ENCODE results near the gene CSNK1E.

The CSNK1E gene

DNA sequence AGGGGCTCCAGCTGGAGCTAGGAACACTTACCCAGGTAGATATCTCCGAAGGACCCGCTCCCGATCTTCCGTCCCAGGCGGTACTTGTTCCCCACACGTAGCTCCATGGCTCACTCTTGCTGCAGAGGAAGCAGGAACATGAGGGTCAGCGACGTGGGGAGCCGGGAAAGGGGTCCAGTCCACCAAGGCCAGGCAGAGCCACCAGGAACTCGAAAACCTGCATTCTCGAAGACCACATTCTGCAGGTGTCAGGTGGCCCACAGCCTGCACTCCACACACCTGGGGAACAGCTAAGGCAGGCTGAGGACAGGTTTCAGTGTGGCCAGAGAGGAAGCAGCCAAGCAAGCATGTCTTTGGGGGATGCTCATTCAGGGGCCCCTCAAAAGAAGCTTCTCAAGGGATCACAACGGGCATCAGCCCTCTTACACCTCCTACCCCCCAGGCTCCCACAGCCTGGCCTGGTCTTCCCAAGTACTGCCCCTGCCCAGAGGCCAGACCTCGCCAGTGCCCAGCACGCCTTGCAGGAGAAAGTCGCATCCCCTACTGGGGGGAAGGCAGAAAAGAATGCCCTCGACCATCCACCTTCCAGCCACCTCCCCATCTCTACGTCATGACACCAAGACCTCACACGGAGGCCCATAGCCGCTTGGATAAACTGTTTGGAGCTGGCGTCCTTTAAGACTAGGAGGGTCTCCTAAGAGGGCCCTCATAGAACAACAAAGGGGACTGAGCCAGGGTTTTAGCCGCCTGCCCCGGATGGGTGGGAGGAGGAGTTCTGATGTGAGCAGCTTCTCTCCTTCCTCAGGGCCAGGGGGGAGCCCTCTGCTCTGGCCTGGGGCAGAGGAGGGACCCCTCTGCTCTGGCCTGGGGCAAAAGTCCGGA lies 2.9 kb downstream of the CSNK1E start:
- H3K27ac ChIP-seq: peak overlapping the region; percentile 99
- no peak for TF ChIP-seq ZFX (IDR thresholded peaks at IDR 0.05; ENCODE audit: borderline replicate concordance)
- TF ChIP-seq, protein P1, sequence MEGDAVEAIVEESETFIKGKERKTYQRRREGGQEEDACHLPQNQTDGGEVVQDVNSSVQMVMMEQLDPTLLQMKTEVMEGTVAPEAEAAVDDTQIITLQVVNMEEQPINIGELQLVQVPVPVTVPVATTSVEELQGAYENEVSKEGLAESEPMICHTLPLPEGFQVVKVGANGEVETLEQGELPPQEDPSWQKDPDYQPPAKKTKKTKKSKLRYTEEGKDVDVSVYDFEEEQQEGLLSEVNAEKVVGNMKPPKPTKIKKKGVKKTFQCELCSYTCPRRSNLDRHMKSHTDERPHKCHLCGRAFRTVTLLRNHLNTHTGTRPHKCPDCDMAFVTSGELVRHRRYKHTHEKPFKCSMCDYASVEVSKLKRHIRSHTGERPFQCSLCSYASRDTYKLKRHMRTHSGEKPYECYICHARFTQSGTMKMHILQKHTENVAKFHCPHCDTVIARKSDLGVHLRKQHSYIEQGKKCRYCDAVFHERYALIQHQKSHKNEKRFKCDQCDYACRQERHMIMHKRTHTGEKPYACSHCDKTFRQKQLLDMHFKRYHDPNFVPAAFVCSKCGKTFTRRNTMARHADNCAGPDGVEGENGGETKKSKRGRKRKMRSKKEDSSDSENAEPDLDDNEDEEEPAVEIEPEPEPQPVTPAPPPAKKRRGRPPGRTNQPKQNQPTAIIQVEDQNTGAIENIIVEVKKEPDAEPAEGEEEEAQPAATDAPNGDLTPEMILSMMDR (IDR thresholded peaks at IDR 0.05): no peak

DNA sequence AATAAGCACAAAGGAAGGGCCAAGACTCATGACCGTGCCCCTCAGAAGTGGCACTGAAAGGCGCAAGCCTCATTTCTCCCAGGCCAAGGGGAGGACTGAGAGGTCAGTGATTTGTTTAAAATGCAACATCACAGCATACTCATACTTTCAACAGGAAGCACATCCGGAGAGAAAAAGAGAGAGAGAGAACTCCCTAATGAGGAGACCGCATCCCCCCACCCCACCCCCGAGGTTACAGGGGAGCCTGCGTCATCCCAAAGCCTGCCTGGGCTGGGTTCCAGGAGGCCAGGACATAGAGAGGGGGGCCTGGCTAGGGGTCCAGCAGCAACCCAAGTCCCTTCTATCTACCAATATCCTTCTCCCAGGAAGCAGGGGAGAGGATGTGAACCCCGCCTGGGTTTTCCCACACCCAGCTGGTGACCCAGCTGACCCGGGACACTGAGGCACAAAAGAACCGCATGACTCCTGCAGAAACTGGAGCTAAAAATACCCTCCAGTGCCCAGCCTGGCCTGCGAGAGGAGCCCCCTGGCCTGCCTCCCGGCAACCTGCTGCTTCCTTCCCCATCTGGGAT lies 3.8 kb downstream of the CSNK1E start:
- no peak overlapping the region for H3K27ac ChIP-seq
- no peak for TF ChIP-seq ZFX (IDR thresholded peaks at IDR 0.05; ENCODE audit: borderline replicate concordance)
- TF ChIP-seq, protein P1 (IDR thresholded peaks at IDR 0.05): no peak

DNA sequence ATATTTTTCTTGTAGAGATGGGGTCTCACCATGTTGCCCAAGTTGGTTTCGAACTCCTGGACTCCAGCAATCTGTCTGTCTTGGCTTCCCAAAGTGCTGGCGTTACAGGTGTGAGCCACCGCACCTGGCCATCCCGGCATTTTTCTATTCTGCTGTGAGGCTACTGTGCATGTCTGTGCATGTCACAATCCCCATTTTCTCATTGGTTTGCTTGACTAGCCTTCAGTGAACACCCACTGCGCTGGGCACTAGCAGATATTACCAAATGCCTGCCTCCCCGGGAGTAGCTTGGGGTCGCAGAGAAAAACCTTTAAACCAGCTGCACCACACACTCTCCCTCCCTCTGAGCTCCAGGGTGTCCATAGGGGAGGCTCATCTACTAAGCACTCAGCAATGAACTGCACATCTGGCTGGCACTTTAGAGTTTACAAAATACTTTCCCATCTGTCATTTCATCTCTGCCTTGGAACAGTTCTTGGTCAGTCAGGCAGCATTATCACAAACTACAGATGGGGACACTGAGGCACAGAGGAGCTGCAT lies 4.9 kb downstream of the CSNK1E start:
- no peak overlapping the region for H3K27ac ChIP-seq
- TF ChIP-seq, protein P1 (IDR thresholded peaks at IDR 0.05): no peak
- no peak for TF ChIP-seq ZFX (IDR thresholded peaks at IDR 0.05; ENCODE audit: borderline replicate concordance)

DNA sequence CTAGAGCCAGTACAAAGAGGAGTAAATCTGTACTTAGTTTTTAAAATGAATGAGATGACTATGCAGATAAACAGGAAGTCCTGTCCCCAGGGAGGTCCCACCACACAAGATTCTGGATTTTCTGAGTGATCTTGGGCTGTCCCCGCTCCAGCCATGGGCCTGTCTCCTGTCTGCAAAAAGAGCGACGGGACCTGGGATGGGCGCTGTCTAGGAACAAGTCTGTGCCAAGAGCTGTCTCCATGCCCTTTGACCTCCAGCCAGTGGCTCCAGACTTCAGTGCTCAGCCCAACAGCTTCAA lies 6.0 kb downstream of the CSNK1E start:
- 0 out of 2 replicates have a peak overlapping the region, but pooled peaks have one; percentile 5 for H3K27ac ChIP-seq

DNA sequence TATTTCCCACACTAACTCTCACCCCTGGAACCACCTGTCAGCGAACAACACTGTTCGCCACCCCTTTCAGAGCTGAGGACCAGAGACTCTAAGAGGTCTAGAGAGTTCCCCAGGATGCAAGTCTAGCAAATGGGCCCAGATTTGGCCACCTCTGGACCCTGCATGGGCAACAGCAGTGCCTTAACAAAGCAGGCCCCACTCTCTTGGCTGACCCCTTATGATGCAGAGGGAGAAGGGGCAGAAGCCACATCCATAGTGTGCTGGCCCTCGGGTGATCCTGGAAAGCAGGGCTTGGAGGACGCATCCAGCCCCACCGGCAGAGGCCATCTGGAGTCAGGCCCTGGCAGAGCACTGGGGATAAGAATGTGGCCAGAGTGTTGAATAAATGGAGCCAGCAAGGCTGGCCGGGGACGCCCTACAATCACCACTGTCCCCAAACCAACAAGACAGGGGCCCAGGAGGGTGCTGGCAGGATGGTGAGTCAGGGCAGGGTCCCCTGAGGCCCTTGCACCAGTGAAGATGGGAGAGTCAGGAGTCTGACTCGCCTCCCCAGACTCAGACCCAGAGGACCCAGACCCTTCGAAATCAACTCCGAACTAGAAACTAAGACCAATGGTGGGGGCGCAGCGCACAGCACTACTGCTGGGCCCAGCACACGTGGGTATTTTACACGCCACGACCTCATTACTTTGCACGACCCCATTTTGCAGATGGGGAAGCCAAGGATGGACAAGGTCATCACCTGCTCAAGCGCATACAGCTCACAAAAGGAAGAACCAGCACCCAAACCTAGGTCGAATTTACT lies 6.5 kb downstream of the CSNK1E start:
- TF ChIP-seq, protein P1 (IDR thresholded peaks at IDR 0.05): no peak
- no peak for TF ChIP-seq ZFX (IDR thresholded peaks at IDR 0.05; ENCODE audit: borderline replicate concordance)
- H3K27ac ChIP-seq: 0 out of 2 replicates have a peak overlapping the region, but pooled peaks have one; percentile 5

More for the DNA sequence above, 6.0 kb downstream of the CSNK1E start:
- TF ChIP-seq, protein P1 (IDR thresholded peaks at IDR 0.05): no peak
- no peak for TF ChIP-seq ZFX (IDR thresholded peaks at IDR 0.05; ENCODE audit: borderline replicate concordance)

DNA sequence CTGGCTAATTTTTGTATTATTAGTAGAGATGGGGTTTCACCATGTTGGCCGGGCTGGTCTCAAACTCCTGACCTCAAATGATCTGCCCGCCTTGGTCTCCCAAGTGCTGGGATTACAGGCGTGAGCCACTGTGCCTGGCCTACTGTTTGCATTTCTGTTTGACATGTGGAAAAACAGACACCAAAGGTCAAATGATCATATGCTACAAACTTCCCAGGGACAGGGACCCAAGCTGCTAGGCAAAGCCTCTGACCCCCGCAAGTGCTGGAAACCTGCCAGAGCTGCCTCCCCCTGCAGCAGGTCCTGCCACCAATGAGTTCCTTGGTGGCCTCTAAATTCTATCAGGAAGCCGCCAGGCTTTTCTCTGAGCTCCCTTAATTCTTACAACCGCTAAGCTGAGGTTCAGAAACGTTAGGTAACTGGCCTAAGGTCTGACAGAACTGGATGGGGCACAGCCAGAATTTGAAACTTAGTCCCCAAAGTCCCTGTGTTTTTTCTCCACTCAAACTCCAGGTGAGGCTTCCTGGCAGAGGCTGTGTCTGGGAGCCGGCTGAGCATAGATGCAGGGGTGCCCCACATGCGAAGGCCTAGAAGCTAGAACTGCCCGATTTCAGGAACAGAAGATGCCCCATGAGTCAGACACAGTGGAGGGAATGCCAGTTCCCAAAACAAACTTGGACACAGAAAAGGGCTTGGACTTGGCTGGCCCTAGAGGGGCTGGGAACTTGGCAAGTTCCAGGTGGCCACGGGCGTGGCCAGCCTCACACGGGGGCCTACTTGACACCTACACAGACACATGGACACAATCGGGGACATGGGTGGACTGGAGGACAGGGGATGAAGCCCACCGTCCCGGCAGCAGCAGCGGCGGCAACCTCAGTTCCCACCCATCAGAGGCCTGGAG lies 7.4 kb downstream of the CSNK1E start:
- H3K27ac ChIP-seq: no peak overlapping the region
- no peak for TF ChIP-seq ZFX (IDR thresholded peaks at IDR 0.05; ENCODE audit: borderline replicate concordance)
- TF ChIP-seq, protein P1 (IDR thresholded peaks at IDR 0.05): no peak
